Activated T-cell treated with anti-CD3 and anti-CD28 coated beads, Interleukin-2, amount 50 U/mL, for 72 hours (primary cell): ENCODE data around the gene SRPK2. TPM values are rescaled to one million over a fixed set of nuclear protein-coding genes. Genes with fewer than 3 reads are reported as not detected.
A peak's percentile ranks its signal among the peaks of the same experiment; 100 is the strongest.
"Not testable (repeated sequence)": the region's sequence is repeated elsewhere in the genome, so short reads cannot be mapped to it uniquely, and the experiment has no call there.

Experiments used
- ATAC-seq, 2 donors: fragments of 150-1000 bp; cut with Tn5 transposase; replicated peaks in 1 of 2; 2 replicates each; pipeline ENCODE4 v1.10.0; 2021; ENCODE audit warnings: moderate library complexity in 2 of 2, mild to moderate bottlenecking in 1 of 2
- DNase-seq, 2 donors: peaks; one replicate each; pipeline ENCODE4 v3.0.0; 2021 to 2022; ENCODE audit warnings: mixed read lengths in 1 of 2
- H3K27ac Mint-ChIP-seq: one replicate; pipeline ENCODE4 v1.8.0; 2022; ENCODE audit warnings: mild to moderate bottlenecking, moderate library complexity, mixed read lengths
- H3K27me3 Mint-ChIP-seq: one replicate; pipeline ENCODE4 v1.8.0; 2022; ENCODE audit warnings: low read depth, mixed read lengths
- H3K36me3 Mint-ChIP-seq, 2 donors: one replicate each; pipeline ENCODE4 v1.8.0; 2022; ENCODE audit warnings: mixed read lengths in 2 of 2, mild to moderate bottlenecking in 1 of 2; ENCODE audit not compliant: insufficient read depth in 2 of 2
- H3K4me1 Mint-ChIP-seq: one replicate; pipeline ENCODE4 v1.8.0; 2022; ENCODE audit warnings: low read depth, mixed read lengths
- H3K4me3 Mint-ChIP-seq, 2 donors: one replicate each; pipeline ENCODE4 v1.8.0; 2022; ENCODE audit warnings: mild to moderate bottlenecking in 2 of 2, mixed read lengths in 2 of 2, moderate library complexity in 2 of 2
- H3K9me3 Mint-ChIP-seq, 2 donors: one replicate each; pipeline ENCODE4 v1.8.0; 2022; ENCODE audit warnings: mixed read lengths in 2 of 2
- total RNA-seq, 2 donors: library from RNA; stranded (reverse); gene quantifications; one replicate each; pipeline ENCODE4 v1.2.3, GENCODE V29; 2022

Gene SRPK2
- 10 to 100 TPM; 45.4 to 51.0 TPM for total RNA-seq

DNA sequence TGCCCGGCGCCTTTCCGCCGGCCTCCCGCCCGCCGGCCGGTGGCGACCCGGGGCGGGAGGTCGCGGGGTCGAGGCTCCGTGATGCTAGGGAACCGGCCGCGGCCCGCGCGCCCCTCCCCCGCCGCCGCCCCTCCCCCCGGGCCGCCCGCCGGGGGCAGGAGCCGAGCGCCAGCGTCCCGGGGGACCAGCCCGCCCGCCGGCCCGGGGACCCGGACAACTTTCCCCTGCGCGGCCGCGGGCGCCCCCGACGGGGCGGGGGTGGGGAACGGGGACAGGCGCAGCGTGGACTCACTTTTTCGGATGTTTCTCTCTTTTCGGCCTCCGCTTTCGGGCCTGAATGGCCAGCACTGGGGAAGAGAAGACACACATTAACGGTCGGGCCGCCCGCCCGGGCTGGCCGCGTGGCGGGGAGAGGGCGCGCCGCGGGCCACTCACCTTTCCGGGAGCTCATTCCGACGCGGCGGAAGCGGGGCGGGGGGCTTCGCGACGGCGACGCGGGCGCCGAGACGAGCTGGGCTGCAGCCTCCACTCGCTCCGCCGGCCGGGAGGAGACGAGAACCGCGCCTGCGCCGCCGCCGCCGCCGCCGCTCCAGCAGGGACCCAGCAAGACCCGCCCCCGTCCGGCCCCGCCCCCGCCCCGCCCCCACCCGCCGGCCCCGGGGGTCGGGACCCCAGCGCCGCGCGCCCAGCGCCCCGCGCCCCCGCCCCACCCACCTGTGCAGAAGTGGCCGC lies at the start of gene SRPK2:
SRPK2 (minus strand) TSS at position 566 of the 732 bp plus-strand sequence.
- peak; percentile 84 to 88 for ATAC-seq
- peaks cover 38% of the 10 kb centered on the region for H3K4me1 Mint-ChIP-seq
- no peaks in the 10 kb centered on the region for H3K27me3 Mint-ChIP-seq
- peak; percentile 84 to 85 for DNase-seq
- H3K27ac Mint-ChIP-seq, result peak within 1 kb of the TSS; percentile 93
- peaks cover 5 to 12% of the 10 kb centered on the region in 2 donors for H3K36me3 Mint-ChIP-seq
- H3K4me3 Mint-ChIP-seq, result peak within 1 kb of the TSS; percentile 98 to 99
- H3K9me3 Mint-ChIP-seq, result no peaks in the 10 kb centered on the region

DNA sequence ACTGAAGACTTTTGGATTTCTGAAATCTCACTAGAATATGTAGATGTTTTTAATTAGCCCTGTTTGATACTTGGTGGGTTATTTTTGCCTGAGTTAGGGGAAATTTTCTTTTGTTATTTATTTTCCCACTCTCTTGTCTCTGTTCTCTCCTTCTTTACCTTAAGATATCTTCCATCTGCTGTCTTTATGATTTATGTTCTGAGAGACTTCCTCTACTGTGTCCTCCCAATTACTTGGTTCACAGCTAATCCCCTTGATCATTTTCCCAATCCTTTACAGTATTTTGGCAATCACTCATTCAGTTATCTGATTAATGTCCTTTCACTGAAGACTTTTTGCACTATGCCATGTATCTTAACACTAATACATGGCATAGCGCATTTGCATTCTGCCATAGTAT lies 49.5 kb upstream of the SRPK2 start:
- Mint-ChIP-seq H3K27me3 (no peaks in the 10 kb centered on the region), H3K9me3 (peaks cover 0 to 2% of the 10 kb centered on the region in 2 donors), H3K27ac (no peak overlapping the region), H3K36me3 (no peaks in the 10 kb centered on the region), H3K4me3 (no peak overlapping the region), H3K4me1 (peaks cover 6% of the 10 kb centered on the region)
- DNase-seq, result no peak
- no peak for ATAC-seq

- not testable (repeated sequence) for H3K4me1 Mint-ChIP-seq, H3K36me3 Mint-ChIP-seq, ATAC-seq, H3K9me3 Mint-ChIP-seq, H3K27ac Mint-ChIP-seq, H3K4me3 Mint-ChIP-seq, DNase-seq, H3K27me3 Mint-ChIP-seq
These were observed 48.6 kb upstream of the SRPK2 start for GRCh38 chr7:105437356-105437755.

DNA sequence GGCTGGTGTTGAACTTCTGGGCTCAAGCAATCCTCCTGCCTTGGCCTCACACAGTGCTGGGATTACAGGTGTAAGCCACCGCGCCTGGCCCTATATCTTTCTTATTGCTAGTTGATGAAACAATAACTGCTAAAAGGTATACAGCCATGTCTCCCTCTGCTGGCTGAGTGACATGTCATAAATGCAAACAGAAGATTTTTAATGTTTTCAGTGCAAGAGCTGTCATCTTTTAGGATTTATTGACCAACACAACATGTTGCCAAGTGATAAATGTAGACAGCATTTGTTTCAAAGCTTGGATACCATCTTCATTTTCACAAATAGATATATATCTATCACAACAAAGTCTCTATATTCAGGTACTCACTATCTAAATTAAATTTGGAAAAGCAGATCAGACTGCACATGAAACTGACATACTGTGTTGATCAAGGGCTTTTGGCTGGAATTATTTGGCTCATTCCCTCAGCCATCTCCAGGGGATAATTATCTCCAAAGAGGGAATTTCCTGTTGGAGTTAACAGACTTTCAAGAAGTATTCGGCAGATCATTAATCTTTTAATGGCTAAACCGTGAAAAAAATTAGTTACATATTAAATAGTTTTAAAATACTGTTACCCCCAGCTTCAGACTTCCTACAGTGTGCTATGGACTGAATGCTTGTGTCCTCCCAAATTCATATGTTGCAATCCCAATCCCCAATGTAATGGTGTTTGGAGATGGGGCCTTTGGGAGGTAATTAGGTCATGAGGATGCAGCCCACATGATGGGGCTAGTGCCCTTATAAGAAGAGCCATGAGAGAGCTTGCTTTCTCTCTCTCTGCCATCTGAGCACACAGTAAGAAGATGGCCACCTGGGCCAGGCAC lies 41.3 kb upstream of the SRPK2 start:
- Mint-ChIP-seq H3K4me1 (peaks cover 36% of the 10 kb centered on the region), H3K27ac (no peak overlapping the region), H3K9me3 (no peaks in the 10 kb centered on the region), H3K4me3 (no peak overlapping the region), H3K36me3 (no peaks in the 10 kb centered on the region), H3K27me3 (no peaks in the 10 kb centered on the region)
- ATAC-seq (peak; percentile 31 to 40), DNase-seq (peak; percentile 38 to 57)

- H3K9me3 Mint-ChIP-seq, result no peaks in the 10 kb centered on the region
- DNase-seq, result peak; percentile 23 to 24
- H3K27me3 Mint-ChIP-seq, result no peaks in the 10 kb centered on the region
- H3K4me3 Mint-ChIP-seq, result peak overlapping the region; percentile 39 to 50
- H3K36me3 Mint-ChIP-seq, result no peaks in the 10 kb centered on the region
- H3K4me1 Mint-ChIP-seq, result peaks cover 36% of the 10 kb centered on the region
- ATAC-seq, result peak; percentile 82 to 87
- H3K27ac Mint-ChIP-seq, result peak overlapping the region; percentile 52
These were observed 38.0 kb upstream of the SRPK2 start for GRCh38 chr7:105426606-105427146.

DNA sequence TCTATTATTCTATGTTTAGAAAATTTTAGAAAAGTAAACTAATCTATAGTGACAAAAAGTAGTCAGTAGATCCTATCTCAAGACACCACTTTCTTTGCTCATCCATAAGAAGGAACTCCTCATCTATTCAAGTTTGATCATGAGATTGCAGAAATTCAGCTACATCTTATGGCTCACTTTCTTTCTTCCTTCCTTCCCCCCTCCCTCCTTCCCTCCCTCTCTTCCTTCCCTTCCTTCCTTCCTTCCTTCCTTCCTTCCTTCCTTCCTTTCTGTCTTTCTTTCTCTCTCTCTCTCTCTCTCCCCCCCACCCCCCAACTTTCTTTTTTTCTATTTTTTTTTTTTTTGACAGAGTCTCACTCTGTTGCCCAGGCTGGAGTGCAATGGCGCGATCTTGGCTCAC lies 35.3 kb upstream of the SRPK2 start:
- Mint-ChIP-seq H3K9me3 (no peaks in the 10 kb centered on the region), H3K27ac (no peak overlapping the region), H3K36me3 (no peaks in the 10 kb centered on the region), H3K4me1 (peaks cover 25% of the 10 kb centered on the region), H3K27me3 (no peaks in the 10 kb centered on the region), H3K4me3 (no peak overlapping the region)
- DNase-seq, result no peak
- no peak for ATAC-seq

DNA sequence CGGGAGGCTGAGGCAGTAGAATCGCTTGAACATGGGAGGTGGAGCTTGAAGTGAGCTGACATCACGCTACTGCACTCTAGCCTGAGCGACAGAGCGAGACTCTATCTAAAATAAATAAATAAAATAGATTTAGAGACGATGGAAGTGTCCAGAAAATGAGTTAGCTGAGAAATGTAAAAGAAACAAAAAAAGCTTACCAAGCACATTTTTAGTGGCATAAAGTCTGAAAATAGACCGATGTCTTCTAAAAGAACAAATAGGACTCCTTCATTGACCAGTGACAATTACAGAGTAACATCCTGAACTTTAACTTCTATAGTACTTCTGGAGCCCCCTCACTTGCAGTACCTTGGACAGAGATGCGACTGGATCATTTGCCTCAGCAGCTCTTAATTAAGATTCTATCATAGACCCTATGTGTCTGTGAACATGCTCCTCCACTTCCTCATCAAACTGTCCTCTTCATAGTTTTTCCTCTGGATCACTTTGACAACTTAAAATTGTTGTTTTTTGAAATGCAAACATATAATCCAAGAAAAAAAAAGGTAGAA lies 25.2 kb upstream of the SRPK2 start:
- H3K4me1 Mint-ChIP-seq, result no peaks in the 10 kb centered on the region
- H3K27me3 Mint-ChIP-seq, result no peaks in the 10 kb centered on the region
- ATAC-seq (no peak), DNase-seq (no peak)
- no peak overlapping the region for H3K4me3 Mint-ChIP-seq
- H3K9me3 Mint-ChIP-seq, result no peaks in the 10 kb centered on the region
- no peaks in the 10 kb centered on the region for H3K36me3 Mint-ChIP-seq
- H3K27ac Mint-ChIP-seq, result no peak overlapping the region

- not testable (repeated sequence) for H3K9me3 Mint-ChIP-seq, ATAC-seq, H3K36me3 Mint-ChIP-seq, H3K4me3 Mint-ChIP-seq, H3K27ac Mint-ChIP-seq, H3K27me3 Mint-ChIP-seq, H3K4me1 Mint-ChIP-seq, DNase-seq
These were observed 22.1 kb upstream of the SRPK2 start for GRCh38 chr7:105410774-105411173.

DNA sequence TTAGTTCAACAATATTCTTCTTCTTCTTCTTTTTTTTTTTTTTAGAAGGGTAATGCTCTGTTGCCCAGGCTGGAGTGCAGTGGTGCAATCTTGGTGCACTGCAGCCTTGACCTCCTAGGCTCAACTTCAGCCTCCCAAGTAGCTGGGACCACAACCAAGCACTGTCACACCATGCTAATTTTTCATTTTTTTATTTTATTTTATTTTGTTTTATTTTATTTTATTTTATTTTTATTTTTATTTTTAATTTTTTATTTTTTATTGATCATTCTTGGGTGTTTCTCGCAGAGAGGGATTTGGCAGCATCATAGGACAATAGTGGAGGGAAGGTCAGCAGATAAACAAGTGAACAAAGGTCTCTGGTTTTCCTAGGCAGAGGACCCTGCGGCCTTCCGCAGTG lies 21.1 kb upstream of the SRPK2 start:
- DNase-seq, H3K27ac Mint-ChIP-seq, ATAC-seq, H3K36me3 Mint-ChIP-seq, H3K4me3 Mint-ChIP-seq, H3K27me3 Mint-ChIP-seq, H3K9me3 Mint-ChIP-seq, H3K4me1 Mint-ChIP-seq: not testable (repeated sequence)

DNA sequence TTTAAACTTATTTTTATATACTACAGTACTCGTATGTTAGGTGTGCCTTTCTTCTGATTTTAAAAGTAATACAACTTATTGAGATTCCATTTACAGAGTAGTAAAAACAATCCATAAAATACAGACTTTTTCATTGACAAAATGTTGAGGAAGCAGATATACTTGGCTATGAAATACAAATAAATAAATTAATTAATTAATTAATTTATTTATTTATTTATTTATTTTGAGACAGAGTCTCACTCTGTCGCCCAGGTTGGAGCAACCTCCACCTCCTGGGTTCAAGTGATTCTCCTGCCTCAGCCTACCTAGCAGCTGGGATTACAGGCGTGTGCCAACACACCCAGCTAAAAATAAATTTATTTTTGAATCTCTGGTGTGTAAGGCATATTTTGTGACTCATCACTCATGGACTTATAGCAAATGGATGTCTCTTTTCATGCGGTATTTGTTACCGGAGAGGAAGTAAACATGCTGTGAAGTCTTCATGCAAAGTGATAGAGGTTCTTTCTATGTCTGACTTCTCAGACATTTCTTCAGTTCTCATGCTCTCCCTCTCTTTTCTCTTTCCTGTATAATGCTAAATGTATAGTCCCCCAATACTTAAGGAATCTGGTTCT lies 20.2 kb upstream of the SRPK2 start:
- Mint-ChIP-seq H3K27me3 (no peaks in the 10 kb centered on the region), H3K36me3 (no peaks in the 10 kb centered on the region), H3K4me3 (no peak overlapping the region), H3K27ac (no peak overlapping the region), H3K4me1 (no peaks in the 10 kb centered on the region), H3K9me3 (no peaks in the 10 kb centered on the region)
- ATAC-seq (no peak), DNase-seq (no peak)

DNA sequence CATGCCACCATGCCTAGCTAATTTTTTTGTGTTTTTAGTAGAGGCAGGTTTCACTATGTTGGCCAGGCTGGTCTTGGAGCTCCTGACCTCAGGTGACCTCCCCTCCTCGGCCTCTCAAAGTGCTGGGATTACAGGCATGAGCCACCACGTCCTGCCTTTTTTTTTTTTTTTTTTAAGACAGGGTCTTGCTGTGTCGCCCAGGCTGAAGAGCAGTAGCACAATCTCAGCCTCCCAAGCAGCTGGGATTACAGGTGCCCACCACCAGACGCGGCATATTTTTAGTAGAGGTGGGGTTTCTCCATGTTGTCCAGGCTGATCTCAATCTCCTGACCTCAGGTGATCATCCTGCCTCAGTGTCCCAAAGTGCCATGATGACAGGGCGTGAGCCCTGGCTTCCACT lies 14.4 kb upstream of the SRPK2 start:
- no peak overlapping the region for H3K4me3 Mint-ChIP-seq
- DNase-seq (no peak), ATAC-seq (no peak)
- H3K27me3 Mint-ChIP-seq, result no peaks in the 10 kb centered on the region
- no peaks in the 10 kb centered on the region for H3K9me3 Mint-ChIP-seq
- H3K36me3 Mint-ChIP-seq, result no peaks in the 10 kb centered on the region
- H3K27ac Mint-ChIP-seq, result no peak overlapping the region
- H3K4me1 Mint-ChIP-seq, result no peaks in the 10 kb centered on the region

- no peaks in the 10 kb centered on the region for H3K27me3 Mint-ChIP-seq
- DNase-seq (no peak), ATAC-seq (no peak)
- no peaks in the 10 kb centered on the region for H3K36me3 Mint-ChIP-seq
- H3K4me3 Mint-ChIP-seq, result no peak overlapping the region
- H3K27ac Mint-ChIP-seq, result no peak overlapping the region
- no peaks in the 10 kb centered on the region for H3K9me3 Mint-ChIP-seq
- H3K4me1 Mint-ChIP-seq, result no peaks in the 10 kb centered on the region
These were observed 13.7 kb upstream of the SRPK2 start for GRCh38 chr7:105402221-105403095.
